HCEC 1CT (cell line): ENCODE measurements around the gene ACTRT2.

Source experiments
- DNase-seq: peaks from one replicate; pipeline ENCODE4 v3.0.0-alpha.2; 2017

Gene ACTRT2

GRCh38 chr1:3033040-3033789, 11.9 kb downstream of the ACTRT2 start:
- DNase-seq, result no peak

GRCh38 chr1:3033790-3034090, 12.5 kb downstream of the ACTRT2 start:
- no peak for DNase-seq

- DNase-seq, result no peak
Measured at GRCh38 chr1:3034162-3034561, 12.9 kb downstream of the ACTRT2 start.

GRCh38 chr1:3034728-3035562, 13.7 kb downstream of the ACTRT2 start:
- DNase-seq, result no peak

- no peak for DNase-seq
Measured at GRCh38 chr1:3035563-3036446, 14.5 kb downstream of the ACTRT2 start.

GRCh38 chr1:3036447-3037280, 15.4 kb downstream of the ACTRT2 start:
- DNase-seq, result no peak

- DNase-seq, result no peak
Measured at GRCh38 chr1:3037281-3038040, 16.2 kb downstream of the ACTRT2 start.

GRCh38 chr1:3038113-3038551, 16.9 kb downstream of the ACTRT2 start:
- DNase-seq, result no peak

GRCh38 chr1:3038571-3039181, 17.4 kb downstream of the ACTRT2 start:
- DNase-seq, result no peak

GRCh38 chr1:3040004-3040403, 18.7 kb downstream of the ACTRT2 start:
- DNase-seq, result no peak

- DNase-seq, result no peak
Measured at GRCh38 chr1:3042481-3042880, 21.2 kb downstream of the ACTRT2 start.

GRCh38 chr1:3049164-3049563, 27.9 kb downstream of the ACTRT2 start:
- no peak for DNase-seq

GRCh38 chr1:3049905-3050304, 28.6 kb downstream of the ACTRT2 start:
- no peak for DNase-seq

- DNase-seq, result no peak
Measured at GRCh38 chr1:3050603-3051002, 29.3 kb downstream of the ACTRT2 start.

- no peak for DNase-seq
Measured at GRCh38 chr1:3051270-3052268, 30.3 kb downstream of the ACTRT2 start.

- DNase-seq, result no peak
Measured at GRCh38 chr1:3052501-3052900, 31.2 kb downstream of the ACTRT2 start.

GRCh38 chr1:3053366-3053980, 32.2 kb downstream of the ACTRT2 start:
- no peak for DNase-seq

- DNase-seq, result no peak
Measured at GRCh38 chr1:3053986-3054385, 32.7 kb downstream of the ACTRT2 start.

GRCh38 chr1:3054474-3054873, 33.2 kb downstream of the ACTRT2 start:
- no peak for DNase-seq
